ENCODE data around the gene PPM1H. TPM values are rescaled to one million over a fixed set of nuclear protein-coding genes. Genes with fewer than 3 reads are reported as not detected.

PPM1H gene
- total and polyA plus RNA-seq, 12 donors = 0.81 to 5.5 (median 2.6) TPM

- WGBS, 4 donors = 90 to 98% (median 94%) methylated on average over 2 of the region's 2 CpGs
- Histone ChIP-seq H3K9me3 (replicated peaks in 1 of 3) (no peaks in the 10 kb centered on the region), H3K36me3 (replicated peaks in 1 of 2) (no peaks in the 10 kb centered on the region), H3K4me1 (replicated peaks in 1 of 2) (peaks cover 0 to 4% of the 10 kb centered on the region in 2 donors), H3K27me3 (no peaks in the 10 kb centered on the region), H3K4me3 (no peak overlapping the region), H3K27ac (no peak overlapping the region)
- TF ChIP-seq POLR2A (IDR thresholded peaks at IDR 0.05) (no peak), CTCF (IDR thresholded peaks at IDR 0.05) (no peak)
- no peak for DNase-seq
- intact Hi-C loops (cut with DNase I) = no loop called here
Measured at GRCh38 chr12:62695696-62696095, 239.3 kb downstream of the PPM1H start.

- Histone ChIP-seq H3K36me3 (replicated peaks in 1 of 2) (no peaks in the 10 kb centered on the region), H3K9me3 (replicated peaks in 1 of 3) (no peaks in the 10 kb centered on the region), H3K4me3 (no peak overlapping the region), H3K27ac (no peak overlapping the region), H3K4me1 (replicated peaks in 1 of 2) (peaks cover 0 to 4% of the 10 kb centered on the region in 2 donors), H3K27me3 (no peaks in the 10 kb centered on the region)
- intact Hi-C loops (cut with DNase I) = no loop called here
- WGBS, 4 donors = 93 to 95% (median 94%) methylated on average over 3 of the region's 3 CpGs
- no peak for DNase-seq
- no peak for TF ChIP-seq CTCF (IDR thresholded peaks at IDR 0.05)
- no peak for TF ChIP-seq POLR2A (IDR thresholded peaks at IDR 0.05)
Measured at GRCh38 chr12:62694632-62695031, 240.3 kb downstream of the PPM1H start.

- H3K4me1 ChIP-seq (replicated peaks in 1 of 2) = peaks cover 0 to 4% of the 10 kb centered on the region in 2 donors
- no peaks in the 10 kb centered on the region for H3K36me3 ChIP-seq (replicated peaks in 1 of 2)
- no peak overlapping the region for H3K4me3 ChIP-seq
- TF ChIP-seq CTCF (IDR thresholded peaks at IDR 0.05) (no peak), POLR2A (IDR thresholded peaks at IDR 0.05) (no peak)
- H3K9me3 ChIP-seq (replicated peaks in 1 of 3) = no peaks in the 10 kb centered on the region
- no peak overlapping the region for H3K27ac ChIP-seq
- intact Hi-C loops (cut with DNase I) = no loop called here
- no peaks in the 10 kb centered on the region for H3K27me3 ChIP-seq
- WGBS, 4 donors = 68 to 84% (median 75%) methylated on average over 3 of the region's 3 CpGs
- no peak for DNase-seq
Measured at GRCh38 chr12:62694116-62694515, 240.8 kb downstream of the PPM1H start.

- Histone ChIP-seq H3K27ac (no peak overlapping the region), H3K4me1 (replicated peaks in 1 of 2) (peaks cover 0 to 4% of the 10 kb centered on the region in 2 donors), H3K4me3 (no peak overlapping the region), H3K27me3 (no peaks in the 10 kb centered on the region), H3K9me3 (replicated peaks in 1 of 3) (no peaks in the 10 kb centered on the region), H3K36me3 (replicated peaks in 1 of 2) (no peaks in the 10 kb centered on the region)
- TF ChIP-seq CTCF (IDR thresholded peaks at IDR 0.05) (no peak), POLR2A (IDR thresholded peaks at IDR 0.05) (no peak)
- WGBS, 4 donors = 75 to 82% (median 78%) methylated on average over 14 to 15 of the region's 15 CpGs
- peak in 1 of 7 donors; percentile 23 for DNase-seq
- intact Hi-C loops (cut with DNase I) = no loop called here
Measured at GRCh38 chr12:62693376-62694050, 241.4 kb downstream of the PPM1H start.

Data from adrenal gland (tissue), 12 donors.